ENCODE data around the gene COPS6.

DNA sequence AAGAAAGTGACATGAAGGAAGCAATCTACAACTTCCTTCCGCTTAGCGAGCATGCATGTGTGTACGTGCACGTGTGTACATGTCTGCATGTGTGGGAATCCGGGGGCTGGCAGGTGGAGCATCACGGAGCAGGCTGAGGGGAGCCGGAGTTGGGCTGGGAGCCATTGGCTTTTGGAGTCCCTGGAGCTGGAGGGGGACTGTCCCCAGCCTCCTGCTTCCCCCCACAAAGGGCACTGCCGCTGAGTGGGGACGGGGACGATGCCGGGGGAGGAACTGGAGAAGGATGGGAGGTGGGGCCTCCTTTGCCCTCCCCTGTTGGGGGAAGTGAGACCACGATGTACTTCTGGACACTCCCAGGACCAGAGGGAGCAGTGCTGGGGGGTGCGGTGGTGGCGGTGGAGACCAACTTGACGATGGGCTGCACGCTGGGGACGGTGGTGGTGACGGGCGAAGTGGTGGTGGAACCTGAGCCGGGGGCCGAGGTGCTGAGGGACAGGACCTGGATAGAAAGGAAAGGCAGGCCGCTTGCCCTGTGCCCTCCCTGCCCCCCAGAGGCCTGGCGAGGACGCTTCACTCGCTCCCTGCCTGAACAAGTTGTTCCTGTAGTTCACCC, 18.5 kb downstream of the COPS6 start:
- TF ChIP-seq, protein P1, sequence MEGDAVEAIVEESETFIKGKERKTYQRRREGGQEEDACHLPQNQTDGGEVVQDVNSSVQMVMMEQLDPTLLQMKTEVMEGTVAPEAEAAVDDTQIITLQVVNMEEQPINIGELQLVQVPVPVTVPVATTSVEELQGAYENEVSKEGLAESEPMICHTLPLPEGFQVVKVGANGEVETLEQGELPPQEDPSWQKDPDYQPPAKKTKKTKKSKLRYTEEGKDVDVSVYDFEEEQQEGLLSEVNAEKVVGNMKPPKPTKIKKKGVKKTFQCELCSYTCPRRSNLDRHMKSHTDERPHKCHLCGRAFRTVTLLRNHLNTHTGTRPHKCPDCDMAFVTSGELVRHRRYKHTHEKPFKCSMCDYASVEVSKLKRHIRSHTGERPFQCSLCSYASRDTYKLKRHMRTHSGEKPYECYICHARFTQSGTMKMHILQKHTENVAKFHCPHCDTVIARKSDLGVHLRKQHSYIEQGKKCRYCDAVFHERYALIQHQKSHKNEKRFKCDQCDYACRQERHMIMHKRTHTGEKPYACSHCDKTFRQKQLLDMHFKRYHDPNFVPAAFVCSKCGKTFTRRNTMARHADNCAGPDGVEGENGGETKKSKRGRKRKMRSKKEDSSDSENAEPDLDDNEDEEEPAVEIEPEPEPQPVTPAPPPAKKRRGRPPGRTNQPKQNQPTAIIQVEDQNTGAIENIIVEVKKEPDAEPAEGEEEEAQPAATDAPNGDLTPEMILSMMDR (IDR thresholded peaks at IDR 0.05), result no peak
- no peak for TF ChIP-seq POLR2A (IDR thresholded peaks at IDR 0.05)
- TF ChIP-seq POLR2AphosphoS5 (IDR thresholded peaks at IDR 0.05), result no peak
- TF ChIP-seq EP300 (IDR thresholded peaks at IDR 0.05), result no peak
